Measurements from ENCODE around the gene PGPEP1.
"Not testable (repeated sequence)": the region's sequence is repeated elsewhere in the genome, so short reads cannot be mapped to it uniquely, and the experiment has no call there.

Gene PGPEP1

GRCh38 chr19:18332917-18333530 is 7.4 kb upstream of the PGPEP1 start:
- no peak for DNase-seq (ENCODE audit: low read depth)

- DNase-seq (ENCODE audit: low read depth): no peak
Measured at GRCh38 chr19:18333680-18334079, 6.7 kb upstream of the PGPEP1 start.

GRCh38 chr19:18336121-18336520 is 4.3 kb upstream of the PGPEP1 start:
- DNase-seq (ENCODE audit: low read depth): no peak

- no peak for DNase-seq (ENCODE audit: low read depth)
Measured at GRCh38 chr19:18338541-18338940, 1.9 kb upstream of the PGPEP1 start.

GRCh38 chr19:18339723-18340122 is 675 bp upstream of the PGPEP1 start:
- DNase-seq (ENCODE audit: low read depth): no peak

GRCh38 chr19:18340990-18341868 is 831 bp downstream of the PGPEP1 start:
- DNase-seq (ENCODE audit: low read depth): peak; percentile 35

GRCh38 chr19:18342090-18342632 is 1.8 kb downstream of the PGPEP1 start:
- DNase-seq (ENCODE audit: low read depth): no peak

GRCh38 chr19:18344582-18344950 is 4.2 kb downstream of the PGPEP1 start:
- no peak for DNase-seq (ENCODE audit: low read depth)

- DNase-seq (ENCODE audit: low read depth): no peak
Measured at GRCh38 chr19:18345296-18345695, 4.9 kb downstream of the PGPEP1 start.

GRCh38 chr19:18346091-18346490 is 5.7 kb downstream of the PGPEP1 start:
- no peak for DNase-seq (ENCODE audit: low read depth)

GRCh38 chr19:18348171-18348570 is 7.8 kb downstream of the PGPEP1 start:
- DNase-seq (ENCODE audit: low read depth): no peak

- DNase-seq (ENCODE audit: low read depth): not testable (repeated sequence)
Measured at GRCh38 chr19:18348818-18349339, 8.5 kb downstream of the PGPEP1 start.

- no peak for DNase-seq (ENCODE audit: low read depth)
Measured at GRCh38 chr19:18349524-18350128, 9.2 kb downstream of the PGPEP1 start.

GRCh38 chr19:18350490-18350889 is 10.1 kb downstream of the PGPEP1 start:
- DNase-seq (ENCODE audit: low read depth): no peak

- no peak for DNase-seq (ENCODE audit: low read depth)
Measured at GRCh38 chr19:18351544-18351943, 11.1 kb downstream of the PGPEP1 start.

- DNase-seq (ENCODE audit: low read depth): no peak
Measured at GRCh38 chr19:18353378-18354005, 13.1 kb downstream of the PGPEP1 start.

- not testable (repeated sequence) for DNase-seq (ENCODE audit: low read depth)
Measured at GRCh38 chr19:18354743-18355142, 14.3 kb downstream of the PGPEP1 start.

GRCh38 chr19:18357041-18357440 is 16.6 kb downstream of the PGPEP1 start:
- no peak for DNase-seq (ENCODE audit: low read depth)

GRCh38 chr19:18361646-18362045 is 21.2 kb downstream of the PGPEP1 start:
- DNase-seq (ENCODE audit: low read depth): no peak

- DNase-seq (ENCODE audit: low read depth): no peak
Measured at GRCh38 chr19:18362934-18363542, 22.6 kb downstream of the PGPEP1 start.

- DNase-seq (ENCODE audit: low read depth): no peak
Measured at GRCh38 chr19:18363787-18364186, 23.4 kb downstream of the PGPEP1 start.

All from stimulated activated CD8-positive, alpha-beta memory T cell treated with anti-CD3 and anti-CD28 coated beads, Interleukin-15, amount 100 ng/mL, for 24 hours (primary cell).